Endothelial cell of umbilical vein (primary cell): ENCODE measurements around the gene LRIF1. TPM values are rescaled to one million over a fixed set of nuclear protein-coding genes. Genes with fewer than 3 reads are reported as not detected.

Experiments used
- BruUV-seq: library from RNA; stranded (reverse); fragments of 400-500 nt; replicated peaks from 2 replicates; lab custom pipeline; 2021; lab: Mats Ljungman, UMichigan
- CTCF ChIA-PET: fragments of 300-600, 350-600 bp; sonication (Branson Sonifier 250); formaldehyde crosslinking; loops from one replicate; lab custom pipeline; 2021; ENCODE audit warnings: antibody characterized with exemption, inconsistent platforms; lab: Charles Lee
- POLR2A ChIA-PET: fragments of 300-600, 350-600 bp; sonication (Branson Sonifier 250); formaldehyde crosslinking; loops from one replicate; lab custom pipeline; 2021; ENCODE audit warnings: antibody characterized with exemption, inconsistent platforms; lab: Charles Lee
- DNase-seq: peaks from one replicate; pipeline ENCODE4 v3.0.0-alpha.2; 2011; ENCODE audit warnings: low read depth, low spot score
- FAIRE-seq: peaks from 2 replicates; lab custom pipeline; 2011; peaks lifted over from hg19 to GRCh38; lab: Jason Lieb, UNC
- H2AFZ ChIP-seq: 2 replicates; pipeline ENCODE4 v1.6.0; 2012; ENCODE audit warnings: low read depth, low read length, control low read depth, inconsistent platforms
- H3K27ac ChIP-seq: 2 replicates; pipeline ENCODE4 v1.5.1; 2011; ENCODE audit warnings: low read depth, mild to moderate bottlenecking, control low read depth, low read length, moderate library complexity; ENCODE audit not compliant: insufficient read depth
- H3K27me3 ChIP-seq, 2 experiments: 2 replicates each; pipeline versions ENCODE4 v1.6.0 to v1.6.1; 2011; ENCODE audit warnings: low read length in 2 of 2, mixed read lengths in 1 of 2; ENCODE audit not compliant: control insufficient read depth in 2 of 2, insufficient read depth in 2 of 2
- H3K36me3 ChIP-seq, 2 experiments: 2 replicates in 1 of 2; 3 replicates in 1 of 2; pipeline ENCODE4 v1.5.1; 2011; ENCODE audit warnings: low read length in 2 of 2, mild to moderate bottlenecking in 1 of 2, moderate library complexity in 1 of 2; ENCODE audit not compliant: control insufficient read depth in 2 of 2, insufficient read depth in 2 of 2; ENCODE audit errors: extremely low read depth in 1 of 2
- H3K4me1 ChIP-seq: 3 replicates; pipeline ENCODE4 v1.5.1; 2011; ENCODE audit warnings: mild to moderate bottlenecking, low read length; ENCODE audit not compliant: control insufficient read depth, insufficient read depth; ENCODE audit errors: extremely low read depth
- H3K4me2 ChIP-seq: 2 replicates; pipeline ENCODE4 v1.6.1; 2011; ENCODE audit warnings: low read length, control low read depth, mixed read lengths; ENCODE audit not compliant: insufficient read depth
- H3K4me3 ChIP-seq, 3 experiments: fragments of 200-600 bp in 1 of 3; sonication (generic), shearing (Covaris generic) in 1 of 3; replicated peaks in 1 of 3; 2 replicates each; pipeline ENCODE4 v1.5.1; 2011 to 2016; ENCODE audit warnings: control low read depth in 3 of 3, low read length in 3 of 3, mild to moderate bottlenecking in 2 of 3, inconsistent platforms in 1 of 3, low read depth in 1 of 3, moderate library complexity in 1 of 3; ENCODE audit not compliant: insufficient read depth in 1 of 3
- H3K79me2 ChIP-seq: 2 replicates; pipeline ENCODE4 v1.6.0; 2012; ENCODE audit warnings: low read length, inconsistent platforms; ENCODE audit not compliant: control insufficient read depth, insufficient read depth
- H3K9ac ChIP-seq: replicated peaks from 2 replicates; pipeline ENCODE3; 2011; ENCODE audit warnings: low read length, control low read depth; ENCODE audit not compliant: insufficient read depth; ENCODE audit errors: extremely low read depth
- H3K9me1 ChIP-seq: replicated peaks from 3 replicates; pipeline ENCODE4 v1.6.0; 2011; ENCODE audit warnings: mild to moderate bottlenecking, low read length; ENCODE audit not compliant: control insufficient read depth, insufficient read depth; ENCODE audit errors: extremely low read depth
- H3K9me3 ChIP-seq: replicated peaks from 2 replicates; pipeline ENCODE4 v1.5.1; 2012; ENCODE audit warnings: low read length, inconsistent platforms; ENCODE audit not compliant: control insufficient read depth, insufficient read depth
- H4K20me1 ChIP-seq: replicated peaks from 2 replicates; pipeline ENCODE3; 2011; ENCODE audit warnings: mild to moderate bottlenecking, low read length; ENCODE audit not compliant: control insufficient read depth, insufficient read depth; ENCODE audit errors: extremely low read depth
- EZH2 ChIP-seq: IDR thresholded peaks from 2 replicates; pipeline ENCODE4 v1.6.1; 2012; ENCODE audit warnings: borderline replicate concordance, low read depth, mild to moderate bottlenecking, moderate library complexity, low read length, inconsistent platforms; ENCODE audit not compliant: severe bottlenecking
- MYC ChIP-seq: IDR thresholded peaks from one replicate; pipeline ENCODE4 v1.6.1; 2011; ENCODE audit warnings: mild to moderate bottlenecking, low read depth, low read length
- POLR2A ChIP-seq: IDR thresholded peaks from 2 replicates; pipeline ENCODE4 v1.6.1; 2012; ENCODE audit warnings: low read depth, mild to moderate bottlenecking, control low read depth, low read length
- POLR2AphosphoS5 ChIP-seq: IDR thresholded peaks from 2 replicates; pipeline ENCODE4 v1.6.1; 2012; ENCODE audit warnings: low read depth, mild to moderate bottlenecking, control low read depth, low read length, moderate library complexity; ENCODE audit not compliant: insufficient read depth
- dilution Hi-C: fragments of 300-500 bp; cut with MboI; formaldehyde crosslinking; loops from one replicate; pipeline ENCODE4 v1.15.0; 2019; ENCODE audit warnings: low sequenced_read_pairs; ENCODE audit not compliant: extremely low pct_ligation_motif_present
- intact Hi-C: fragments of 100-400 bp; cut with micrococcal nuclease; formaldehyde crosslinking; loops from one replicate; pipeline ENCODE4 v1.10.0; 2022
- polyA plus RNA-seq, 4 experiments: library from polyadenylated mRNA; depleted of rRNA in 3 of 4; stranded (reverse) in 3 of 4; unstranded in 1 of 4; fragments of >200 nt; gene quantifications; 2 replicates each; pipeline versions ENCODE4 v1.2.1 to v1.2.3, GENCODE V29; 2011 to 2012; ENCODE audit warnings: missing spikeins in 1 of 4
- total RNA-seq: library from RNA; stranded (reverse); gene quantifications from 2 replicates; pipeline ENCODE4 v1.2.3, GENCODE V29; 2021

The LRIF1 gene
- total and polyA plus RNA-seq, 2 donors (not counting 3 experiments of a cell fraction or from before 2014, with no cell fraction given) = 3.5 to 13.0 TPM

- Histone ChIP-seq H3K4me1 (no peaks in the 10 kb centered on the region), H3K36me3 (no peaks in the 10 kb centered on the region), H3K9me1 (no peaks in the 10 kb centered on the region), H3K27ac (no peak overlapping the region), H4K20me1 (no peaks in the 10 kb centered on the region), H3K9me3 (no peaks in the 10 kb centered on the region), H3K4me2 (no peak overlapping the region), H2AFZ (no peak overlapping the region), H3K4me3 (no peak overlapping the region), H3K79me2 (no peaks in the 10 kb centered on the region), H3K27me3 (no peaks in the 10 kb centered on the region), H3K9ac (no peak overlapping the region)
- intact Hi-C loops (no loop called here), dilution Hi-C loops (no loop called here)
- BruUV-seq = no TSS peak
- FAIRE-seq = no peak
- ChIA-PET CTCF (no interaction called here), POLR2A (no interaction called here)
- TF ChIP-seq POLR2A (no peak), EZH2 (no peak), MYC (no peak)
- DNase-seq = no peak
These were observed 60.8 kb downstream of the LRIF1 start for GRCh38 chr1:110902820-110903463.

GRCh38 chr1:110899458-110899843, 64.3 kb downstream of the LRIF1 start:
- CTCF ChIA-PET = no interaction called here

More at GRCh38 chr1:110899458-110899843, 64.3 kb downstream of the LRIF1 start:
- Histone ChIP-seq H3K9me1 (no peaks in the 10 kb centered on the region), H3K9me3 (no peaks in the 10 kb centered on the region), H3K79me2 (no peaks in the 10 kb centered on the region), H3K27me3 (no peaks in the 10 kb centered on the region), H3K9ac (no peak overlapping the region), H3K27ac (no peak overlapping the region), H4K20me1 (no peaks in the 10 kb centered on the region), H3K4me1 (no peaks in the 10 kb centered on the region), H3K4me3 (no peak overlapping the region), H3K4me2 (no peak overlapping the region), H2AFZ (no peak overlapping the region), H3K36me3 (no peaks in the 10 kb centered on the region)
- FAIRE-seq = no peak
- POLR2A ChIA-PET = no interaction called here
- DNase-seq = no peak
- no TSS peak for BruUV-seq
- intact Hi-C loops = no loop called here
- dilution Hi-C loops = no loop called here
- TF ChIP-seq EZH2 (no peak), POLR2AphosphoS5 (no peak)
